Fibroblast of lung (primary cell): ENCODE measurements around the gene DDX28.
"Not testable (repeated sequence)": the region's sequence is repeated elsewhere in the genome, so short reads cannot be mapped to it uniquely, and the experiment has no call there.

Experiments
- EZH2 ChIP-seq: IDR thresholded peaks from 2 replicates; pipeline ENCODE4 v1.5.1; 2012; ENCODE audit warnings: low read length, control low read depth, mild to moderate bottlenecking; ENCODE audit errors: missing control alignments
- TF ChIP-seq, protein P1 (sequence below), 2 donors: IDR thresholded peaks in 1 of 2; conservative IDR thresholded peaks in 1 of 2; 1 replicate in 1 of 2; 2 replicates in 1 of 2; pipeline ENCODE4 v1.5.1; 2011 to 2012; ENCODE audit warnings: low read length in 2 of 2, control low read depth in 1 of 2, inconsistent platforms in 1 of 2, low read depth in 1 of 2, mild to moderate bottlenecking in 1 of 2

GRCh38 chr16:67972285-67972684 lies 50.7 kb downstream of the DDX28 start:
- TF ChIP-seq, protein P1, sequence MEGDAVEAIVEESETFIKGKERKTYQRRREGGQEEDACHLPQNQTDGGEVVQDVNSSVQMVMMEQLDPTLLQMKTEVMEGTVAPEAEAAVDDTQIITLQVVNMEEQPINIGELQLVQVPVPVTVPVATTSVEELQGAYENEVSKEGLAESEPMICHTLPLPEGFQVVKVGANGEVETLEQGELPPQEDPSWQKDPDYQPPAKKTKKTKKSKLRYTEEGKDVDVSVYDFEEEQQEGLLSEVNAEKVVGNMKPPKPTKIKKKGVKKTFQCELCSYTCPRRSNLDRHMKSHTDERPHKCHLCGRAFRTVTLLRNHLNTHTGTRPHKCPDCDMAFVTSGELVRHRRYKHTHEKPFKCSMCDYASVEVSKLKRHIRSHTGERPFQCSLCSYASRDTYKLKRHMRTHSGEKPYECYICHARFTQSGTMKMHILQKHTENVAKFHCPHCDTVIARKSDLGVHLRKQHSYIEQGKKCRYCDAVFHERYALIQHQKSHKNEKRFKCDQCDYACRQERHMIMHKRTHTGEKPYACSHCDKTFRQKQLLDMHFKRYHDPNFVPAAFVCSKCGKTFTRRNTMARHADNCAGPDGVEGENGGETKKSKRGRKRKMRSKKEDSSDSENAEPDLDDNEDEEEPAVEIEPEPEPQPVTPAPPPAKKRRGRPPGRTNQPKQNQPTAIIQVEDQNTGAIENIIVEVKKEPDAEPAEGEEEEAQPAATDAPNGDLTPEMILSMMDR (conservative IDR thresholded peaks at IDR 0.05 in 1 of 2, IDR thresholded peaks at IDR 0.05 in 1 of 2; ENCODE audit: low read depth in 1 of 2, low read length in 2 of 2) = not testable (repeated sequence)
- not testable (repeated sequence) for TF ChIP-seq EZH2
